AG10803 (cell line): Measurements from ENCODE around the gene CHRNB1.

Experiments used
- DNase-seq: peaks from one replicate; pipeline ENCODE4 v3.0.0; 2010; ENCODE audit warnings: low read depth
- H3K4me3 ChIP-seq: 2 replicates; pipeline ENCODE4 v1.5.1; 2011; ENCODE audit warnings: mild to moderate bottlenecking, low read length, control low read depth
- CTCF ChIP-seq: conservative IDR thresholded peaks from 2 replicates; pipeline ENCODE4 v1.5.1; 2011; ENCODE audit warnings: mild to moderate bottlenecking, low read length, control low read depth, inconsistent platforms

Gene CHRNB1

GRCh38 chr17:7493941-7494340, 49.1 kb downstream of the CHRNB1 start:
- no peak for DNase-seq
- TF ChIP-seq CTCF = no peak
- H3K4me3 ChIP-seq = no peak overlapping the region

GRCh38 chr17:7495906-7496434, 51.1 kb downstream of the CHRNB1 start:
- no peak overlapping the region for H3K4me3 ChIP-seq
- no peak for TF ChIP-seq CTCF
- DNase-seq = no peak

- no peak overlapping the region for H3K4me3 ChIP-seq
- DNase-seq = no peak
- TF ChIP-seq CTCF = no peak
These were observed 51.8 kb downstream of the CHRNB1 start for GRCh38 chr17:7496470-7497183.

GRCh38 chr17:7497228-7497627, 52.4 kb downstream of the CHRNB1 start:
- no peak for DNase-seq
- H3K4me3 ChIP-seq = no peak overlapping the region
- no peak for TF ChIP-seq CTCF

- TF ChIP-seq CTCF = no peak
- DNase-seq = no peak
- no peak overlapping the region for H3K4me3 ChIP-seq
These were observed 52.8 kb downstream of the CHRNB1 start for GRCh38 chr17:7497636-7498035.

- no peak for DNase-seq
- no peak overlapping the region for H3K4me3 ChIP-seq
- TF ChIP-seq CTCF = no peak
These were observed 54.3 kb downstream of the CHRNB1 start for GRCh38 chr17:7499161-7499560.

- DNase-seq = no peak
- TF ChIP-seq CTCF = no peak
- no peak overlapping the region for H3K4me3 ChIP-seq
These were observed 56.9 kb downstream of the CHRNB1 start for GRCh38 chr17:7501729-7502128.
